ENCODE data around the gene BICC1. TPM values are rescaled to one million over a fixed set of nuclear protein-coding genes. Genes with fewer than 3 reads are reported as not detected.

Gene BICC1
- total and polyA plus RNA-seq, 2 donors (not counting 3 experiments of a cell fraction or from before 2014, with no cell fraction given): 0.06 to 0.29 TPM

- Histone ChIP-seq H2AFZ (ENCODE audit: low read depth, low read length) (no peak overlapping the region), H4K20me1 (replicated peaks; ENCODE audit: control insufficient read depth, extremely low read depth, insufficient read depth, low read length) (no peaks in the 10 kb centered on the region), H3K9me3 (replicated peaks; ENCODE audit: control insufficient read depth, insufficient read depth, low read length) (no peaks in the 10 kb centered on the region), H3K36me3 (ENCODE audit: control insufficient read depth in 2 of 2, extremely low read depth in 1 of 2, insufficient read depth in 2 of 2, low read length in 2 of 2) (no peaks in the 10 kb centered on the region), H3K9ac (replicated peaks; ENCODE audit: extremely low read depth, insufficient read depth, low read length) (no peak overlapping the region), H3K79me2 (ENCODE audit: control insufficient read depth, insufficient read depth, low read length) (no peaks in the 10 kb centered on the region), H3K9me1 (replicated peaks; ENCODE audit: control insufficient read depth, extremely low read depth, insufficient read depth, low read length) (no peaks in the 10 kb centered on the region), H3K4me1 (ENCODE audit: control insufficient read depth, extremely low read depth, insufficient read depth, low read length) (no peaks in the 10 kb centered on the region), H3K4me3 (replicated peaks in 1 of 3; ENCODE audit: insufficient read depth in 1 of 3, low read depth in 1 of 3, low read length in 3 of 3) (no peak overlapping the region), H3K27me3 (ENCODE audit: control insufficient read depth in 2 of 2, insufficient read depth in 2 of 2, low read length in 2 of 2) (no peaks in the 10 kb centered on the region), H3K4me2 (ENCODE audit: insufficient read depth, low read length) (no peak overlapping the region), H3K27ac (ENCODE audit: insufficient read depth, low read depth, low read length) (no peak overlapping the region)
- BruUV-seq (replicated peaks): no TSS peak
- FAIRE-seq: no peak
- dilution Hi-C loops (cut with MboI; ENCODE audit: extremely low pct_ligation_motif_present, low sequenced_read_pairs) (no loop called here), intact Hi-C loops (cut with micrococcal nuclease) (no loop called here)
- ChIA-PET POLR2A (no interaction called here), CTCF (no interaction called here)
- TF ChIP-seq MAX (IDR thresholded peaks at IDR 0.05; ENCODE audit: insufficient read depth, insufficient read length): no peak
- no peak for TF ChIP-seq JUN (IDR thresholded peaks at IDR 0.05; ENCODE audit: borderline replicate concordance, insufficient read depth, insufficient read length, low read depth)
- TF ChIP-seq POLR2A (IDR thresholded peaks at IDR 0.05; ENCODE audit: low read depth, low read length): no peak
- no peak for TF ChIP-seq CTCF (IDR thresholded peaks at IDR 0.05; ENCODE audit: extremely low read depth in 1 of 2, insufficient read depth in 1 of 2, low read depth in 1 of 2, low read length in 2 of 2)
- no peak for TF ChIP-seq FOS (IDR thresholded peaks at IDR 0.05; ENCODE audit: borderline replicate concordance, insufficient read depth, low read length)
- TF ChIP-seq POLR2AphosphoS5 (IDR thresholded peaks at IDR 0.05; ENCODE audit: insufficient read depth, low read depth, low read length): no peak
- TF ChIP-seq MYC (IDR thresholded peaks at IDR 0.05; ENCODE audit: low read depth, low read length): no peak
- TF ChIP-seq EZH2 (IDR thresholded peaks at IDR 0.05; ENCODE audit: borderline replicate concordance, low read depth, low read length, severe bottlenecking): no peak
- TF ChIP-seq GATA2 (IDR thresholded peaks at IDR 0.05; ENCODE audit: insufficient read depth, insufficient read length, low read depth, low read length): no peak
- no peak for DNase-seq (ENCODE audit: low read depth, low spot score)
Measured at GRCh38 chr10:58843760-58844159, 331.1 kb downstream of the BICC1 start.
